Measurements from ENCODE around the gene PLEKHA6. TPM values are rescaled to one million over a fixed set of nuclear protein-coding genes. Genes with fewer than 3 reads are reported as not detected.

The PLEKHA6 gene
- total and polyA plus RNA-seq, 2 of the 4 experiments (the other 2 are of a cell fraction), result 8.2 to 19.9 TPM

GRCh38 chr1:204401730-204402129 is 42.0 kb upstream of the PLEKHA6 start:
- no peak overlapping the region for H3K56ac ChIP-seq (ENCODE audit: extremely low read depth, insufficient read depth, low read length)
- no peak overlapping the region for H3K27ac ChIP-seq (ENCODE audit: insufficient read depth, low read length)
- no peak overlapping the region for H3K23ac ChIP-seq (ENCODE audit: low read depth, low read length)
- H3K4me2 ChIP-seq (ENCODE audit: low read depth, low read length), result no peak overlapping the region
- no peak overlapping the region for H3K18ac ChIP-seq (ENCODE audit: low read depth, low read length)
- intact Hi-C loops (cut with micrococcal nuclease) (no loop called here), dilution Hi-C loops (cut with HindIII; ENCODE audit: low sequenced_read_pairs, unreplicated experiment) (no loop called here), in situ Hi-C loops (cut with MboI; ENCODE audit: low sequenced_read_pairs) (no loop called here)
- no peak overlapping the region for H2AK9ac ChIP-seq (replicated peaks; ENCODE audit: low read depth, low read length, poor library complexity)
- H4K91ac ChIP-seq (ENCODE audit: insufficient read depth, low read depth, low read length), result no peak overlapping the region
- H3K9me1 ChIP-seq (ENCODE audit: insufficient read depth, low read length), result no peaks in the 10 kb centered on the region
- POLR2A ChIA-PET (ENCODE audit: unreplicated experiment), result no interaction called here
- no peak overlapping the region for H4K8ac ChIP-seq (ENCODE audit: low read depth in 2 of 2, low read length in 2 of 2)
- no TSS peak for BruUV-seq (replicated peaks)
- ATAC-seq (ENCODE audit: low read depth) (no peak), DNase-seq (no peak)
- H2BK5ac ChIP-seq (ENCODE audit: low read depth, low read length, poor library complexity, severe bottlenecking), result no peak overlapping the region
- H3K9me3 ChIP-seq (ENCODE audit: control insufficient read depth, insufficient read depth, low read length), result no peaks in the 10 kb centered on the region
- H4K5ac ChIP-seq (ENCODE audit: low read depth, low read length), result no peak overlapping the region
- H2AFZ ChIP-seq (replicated peaks; ENCODE audit: low read length, poor library complexity), result no peak overlapping the region
- H2BK120ac ChIP-seq (ENCODE audit: low read depth, low read length), result no peak overlapping the region
- no peaks in the 10 kb centered on the region for H3K27me3 ChIP-seq (ENCODE audit: control insufficient read depth, insufficient read depth, low read length)
- no peak overlapping the region for H3K9ac ChIP-seq (ENCODE audit: low read depth, low read length)
- H3K4ac ChIP-seq (ENCODE audit: low read depth, low read length), result no peak overlapping the region
- H3K4me1 ChIP-seq (ENCODE audit: control insufficient read depth, insufficient read depth, low read length), result no peaks in the 10 kb centered on the region
- no peak for TF ChIP-seq ELK1 (IDR thresholded peaks at IDR 0.05; ENCODE audit: borderline replicate concordance, low read depth, low read length)
- no peak for TF ChIP-seq SMC3 (IDR thresholded peaks at IDR 0.05; ENCODE audit: low read depth, low read length)
- TF ChIP-seq BHLHE40 (IDR thresholded peaks at IDR 0.05; ENCODE audit: low read depth, low read length), result no peak
- no peak for TF ChIP-seq MAZ (IDR thresholded peaks at IDR 0.05; ENCODE audit: borderline replicate concordance, low read depth, low read length)
- no peak for TF ChIP-seq MXI1 (IDR thresholded peaks at IDR 0.05; ENCODE audit: borderline replicate concordance, low read depth, low read length)
- TF ChIP-seq FOS (IDR thresholded peaks at IDR 0.05; ENCODE audit: low read depth, low read length), result no peak
- no peak for TF ChIP-seq RCOR1 (IDR thresholded peaks at IDR 0.05; ENCODE audit: insufficient replicate concordance, low read length)
- TF ChIP-seq NFE2L2 (IDR thresholded peaks at IDR 0.05; ENCODE audit: low read depth, low read length), result no peak
- H3K14ac ChIP-seq (replicated peaks; ENCODE audit: low read depth, low read length), result no peak overlapping the region
- CTCF ChIA-PET, result interaction anchor here (1.0 kb wide), 1 partner anchor 102 kb away, joined by 3 read pairs; no protein-coding TSS in a partner anchor
- H2AK5ac ChIP-seq (ENCODE audit: low read depth, low read length), result no peak overlapping the region
- no CpG with 5 or more reads among the region's 3 CpGs for WGBS, 2 experiments (ENCODE audit: extremely low coverage in 2 of 2, insufficient read length in 1 of 2)
- H2BK15ac ChIP-seq (ENCODE audit: low read depth, low read length), result no peak overlapping the region
- peaks cover 19% of the 10 kb centered on the region for H3K36me3 ChIP-seq (ENCODE audit: control insufficient read depth, insufficient read depth, low read length)
- peaks cover 0 to 18% of the 10 kb centered on the region in 2 experiments; a peak in 3 of 4 replicates for H3K79me1 ChIP-seq (ENCODE audit: low read depth in 1 of 2, low read length in 2 of 2)
- no peak overlapping the region for H3K4me3 ChIP-seq (ENCODE audit: insufficient read depth, low read depth, low read length)
- peaks cover 37% of the 10 kb centered on the region for H4K20me1 ChIP-seq (ENCODE audit: insufficient read depth, low read length)
- no peak overlapping the region for H2BK20ac ChIP-seq (ENCODE audit: low read depth, low read length)

Measured in IMR-90 (cell line).